Keratinocyte (primary cell): ENCODE results near the gene ZSWIM3. TPM values are rescaled to one million over a fixed set of nuclear protein-coding genes. Genes with fewer than 3 reads are reported as not detected.

Experiments
- DNase-seq: peaks from one replicate; pipeline ENCODE4 v3.0.0-alpha.2; 2011; ENCODE audit warnings: low read depth, missing footprints, low spot score
- FAIRE-seq: peaks from 2 replicates; lab custom pipeline; 2011; peaks lifted over from hg19 to GRCh38; lab: Jason Lieb, UNC
- H2AFZ ChIP-seq: 2 replicates; pipeline ENCODE4 v1.6.0; 2012; ENCODE audit warnings: low read length, control low read depth, inconsistent platforms; ENCODE audit not compliant: control insufficient read depth
- H3K27ac ChIP-seq: 2 replicates; pipeline ENCODE4 v1.5.1; 2011; ENCODE audit warnings: low read length; ENCODE audit not compliant: control insufficient read depth, insufficient read depth
- H3K27me3 ChIP-seq: 3 replicates; pipeline ENCODE4 v1.6.0; 2011; ENCODE audit warnings: low read length; ENCODE audit not compliant: control insufficient read depth, insufficient read depth; ENCODE audit errors: extremely low read depth
- H3K36me3 ChIP-seq, 2 experiments: 2 replicates in 1 of 2; 3 replicates in 1 of 2; pipeline ENCODE4 v1.5.1; 2011; ENCODE audit warnings: low read length in 2 of 2, mild to moderate bottlenecking in 1 of 2; ENCODE audit not compliant: control insufficient read depth in 2 of 2, insufficient read depth in 2 of 2; ENCODE audit errors: extremely low read depth in 1 of 2
- H3K4me1 ChIP-seq: 3 replicates; pipeline ENCODE4 v1.5.1; 2011; ENCODE audit warnings: low read length; ENCODE audit not compliant: control insufficient read depth, insufficient read depth; ENCODE audit errors: extremely low read depth
- H3K4me2 ChIP-seq: 3 replicates; pipeline ENCODE4 v1.6.0; 2011; ENCODE audit warnings: low read depth, low read length; ENCODE audit not compliant: control insufficient read depth, insufficient read depth; ENCODE audit errors: extremely low read depth
- H3K4me3 ChIP-seq, 3 experiments: fragments of 200-600 bp in 1 of 3; sonication (generic) in 1 of 3; 2 replicates in 2 of 3; 3 replicates in 1 of 3; pipeline ENCODE4 v1.5.1; 2011 to 2016; ENCODE audit warnings: low read length in 3 of 3, mild to moderate bottlenecking in 3 of 3, control low read depth in 2 of 3, inconsistent platforms in 1 of 3, low read depth in 1 of 3, mixed read lengths in 1 of 3, mixed run types in 1 of 3, moderate library complexity in 1 of 3; ENCODE audit not compliant: control insufficient read depth in 2 of 3, insufficient read depth in 2 of 3; ENCODE audit errors: extremely low read depth in 1 of 3
- H3K79me2 ChIP-seq: 2 replicates; pipeline ENCODE4 v1.6.0; 2012; ENCODE audit warnings: low read length; ENCODE audit not compliant: control insufficient read depth, insufficient read depth
- H3K9ac ChIP-seq: 3 replicates; pipeline ENCODE4 v1.6.0; 2011; ENCODE audit warnings: low read length; ENCODE audit not compliant: control insufficient read depth, insufficient read depth; ENCODE audit errors: extremely low read depth
- H3K9me1 ChIP-seq: 3 replicates; pipeline ENCODE4 v1.6.0; 2011; ENCODE audit warnings: low read length; ENCODE audit not compliant: control insufficient read depth, insufficient read depth; ENCODE audit errors: extremely low read depth
- H3K9me3 ChIP-seq: 2 replicates; pipeline ENCODE4 v1.5.1; 2012; ENCODE audit warnings: low read depth, low read length; ENCODE audit not compliant: control insufficient read depth
- H4K20me1 ChIP-seq: 3 replicates; pipeline ENCODE4 v1.6.0; 2011; ENCODE audit warnings: low read length; ENCODE audit not compliant: control insufficient read depth, insufficient read depth; ENCODE audit errors: extremely low read depth
- EZH2 ChIP-seq: IDR thresholded peaks from one replicate; pipeline ENCODE4 v1.6.1; 2012; ENCODE audit warnings: inconsistent platforms, mild to moderate bottlenecking, low read length, moderate library complexity
- dilution Hi-C: fragments of 300-500 bp; cut with MboI; formaldehyde crosslinking; loops from one replicate; pipeline ENCODE4 v1.7.0; 2020; ENCODE audit warnings: low sequenced_read_pairs; ENCODE audit not compliant: extremely low pct_ligation_motif_present
- polyA plus RNA-seq, 5 experiments: library from polyadenylated mRNA; depleted of rRNA in 3 of 5; stranded (reverse) in 3 of 5; stranded (forward) in 1 of 5; unstranded in 1 of 5; fragments of >200 nt; gene quantifications; 1 replicate in 1 of 5; 2 replicates in 3 of 5; 3 replicates in 1 of 5; pipeline versions ENCODE4 v1.2.1 to v1.2.3, GENCODE V29; 2011 to 2012; ENCODE audit warnings: missing spikeins in 2 of 5, low read depth in 1 of 5, low replicate concordance in 1 of 5
- TF ChIP-seq, protein P1 (sequence below), 3 experiments: IDR thresholded peaks in 1 of 3; conservative IDR thresholded peaks in 1 of 3; optimal IDR thresholded peaks in 1 of 3; 2 replicates in 2 of 3; 3 replicates in 1 of 3; pipeline versions ENCODE3 to v1.5.1; 2011; ENCODE audit warnings: low read length in 3 of 3, mild to moderate bottlenecking in 3 of 3, moderate library complexity in 2 of 3, control low read depth in 1 of 3, inconsistent platforms in 1 of 3; ENCODE audit not compliant: insufficient read depth in 2 of 3; ENCODE audit errors: extremely low read depth in 1 of 3

ZSWIM3 gene
- polyA plus RNA-seq, 1 donor (not counting 4 experiments of a cell fraction or from before 2014, with no cell fraction given) = 2.0 TPM

DNA sequence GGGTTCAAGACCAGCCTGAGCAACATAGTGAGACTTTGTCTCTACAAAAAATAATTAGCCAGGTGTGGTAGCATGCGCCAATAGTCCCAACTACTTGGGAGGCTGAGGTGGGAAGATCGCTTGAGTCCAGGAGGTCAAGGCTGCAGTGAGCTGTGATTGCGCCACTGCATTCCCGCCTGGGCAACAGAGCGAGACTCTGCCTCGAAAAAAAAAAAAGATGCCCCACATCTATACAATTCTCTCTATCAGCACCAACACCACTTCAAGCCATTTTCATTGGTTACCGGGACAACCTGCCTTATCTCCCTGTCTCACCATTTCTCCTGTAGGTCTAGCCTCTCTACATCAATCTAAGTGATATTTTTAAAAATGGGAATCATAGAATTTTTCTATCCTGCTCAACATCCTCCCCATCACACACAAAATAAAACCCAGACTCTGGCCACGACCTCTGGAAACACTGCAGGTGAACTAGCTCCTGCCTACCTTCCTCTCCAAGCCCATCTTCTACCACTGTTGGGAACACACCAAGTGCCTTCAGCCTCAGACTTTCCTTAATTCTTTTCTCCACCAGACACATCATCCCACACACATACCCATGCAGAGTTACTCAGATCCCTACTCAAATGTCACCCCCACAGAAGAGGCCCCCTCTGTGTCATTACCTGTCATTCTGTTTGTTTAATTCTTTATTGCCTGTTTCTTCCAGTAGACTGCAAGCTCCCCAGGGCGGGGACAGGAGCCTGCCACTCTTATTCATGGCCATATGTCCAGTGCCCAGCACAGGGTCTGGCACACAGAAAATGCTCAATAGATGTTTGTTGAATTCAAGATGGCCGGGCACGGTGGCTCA is 64.1 kb downstream of the ZSWIM3 start:
- FAIRE-seq = no peak
- H3K4me2 ChIP-seq = no peak overlapping the region

DNA sequence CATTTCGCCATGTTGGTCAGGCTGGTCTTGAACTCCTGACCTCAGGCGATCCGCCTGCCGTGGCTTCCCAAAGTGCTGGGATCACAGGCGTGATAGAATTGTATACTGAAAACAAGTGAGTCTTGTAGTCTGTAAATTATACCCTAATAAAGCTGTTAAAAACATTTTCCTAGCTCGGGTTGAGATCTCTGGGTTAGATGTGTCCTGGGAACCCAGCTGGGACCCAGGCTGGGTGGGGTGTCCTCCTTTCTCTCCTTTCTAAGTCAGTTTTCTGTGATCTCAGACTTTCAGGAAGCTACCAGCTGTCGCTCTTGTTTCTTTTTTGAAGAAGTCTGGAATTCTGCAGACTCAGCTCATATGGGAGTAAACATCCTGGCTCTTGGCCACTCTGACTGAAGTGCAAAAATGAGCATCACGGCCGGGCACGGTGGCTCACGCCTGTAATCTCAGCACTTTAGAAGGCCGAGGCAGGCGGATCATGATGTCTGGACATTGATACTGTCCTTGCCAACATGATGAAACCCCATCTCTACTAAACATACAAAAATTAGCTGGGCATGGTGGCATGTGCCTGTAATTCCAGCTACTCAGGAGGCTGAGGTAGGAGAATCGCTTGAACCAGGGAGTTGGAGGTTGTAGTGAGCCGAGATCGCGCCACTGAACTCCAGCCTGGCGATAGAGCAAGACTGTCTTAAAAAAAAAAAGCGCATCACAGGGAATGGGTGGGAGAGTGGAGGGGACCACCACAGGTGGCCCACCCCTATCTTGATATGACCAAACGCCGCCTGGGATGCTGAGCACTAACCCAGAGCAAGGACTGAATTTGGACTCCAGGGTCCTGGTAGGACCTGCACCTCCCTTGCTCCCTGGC is 67.2 kb downstream of the ZSWIM3 start:
- Histone ChIP-seq H4K20me1 (no peaks in the 10 kb centered on the region), H3K4me1 (no peaks in the 10 kb centered on the region), H3K9me3 (no peaks in the 10 kb centered on the region), H3K4me2 (no peak overlapping the region), H3K9me1 (no peaks in the 10 kb centered on the region), H3K4me3 (no peak overlapping the region), H3K27me3 (peaks cover 2% of the 10 kb centered on the region), H3K9ac (no peak overlapping the region), H3K27ac (no peak overlapping the region), H3K79me2 (no peaks in the 10 kb centered on the region), H2AFZ (no peak overlapping the region), H3K36me3 (no peaks in the 10 kb centered on the region)
- TF ChIP-seq, protein P1, sequence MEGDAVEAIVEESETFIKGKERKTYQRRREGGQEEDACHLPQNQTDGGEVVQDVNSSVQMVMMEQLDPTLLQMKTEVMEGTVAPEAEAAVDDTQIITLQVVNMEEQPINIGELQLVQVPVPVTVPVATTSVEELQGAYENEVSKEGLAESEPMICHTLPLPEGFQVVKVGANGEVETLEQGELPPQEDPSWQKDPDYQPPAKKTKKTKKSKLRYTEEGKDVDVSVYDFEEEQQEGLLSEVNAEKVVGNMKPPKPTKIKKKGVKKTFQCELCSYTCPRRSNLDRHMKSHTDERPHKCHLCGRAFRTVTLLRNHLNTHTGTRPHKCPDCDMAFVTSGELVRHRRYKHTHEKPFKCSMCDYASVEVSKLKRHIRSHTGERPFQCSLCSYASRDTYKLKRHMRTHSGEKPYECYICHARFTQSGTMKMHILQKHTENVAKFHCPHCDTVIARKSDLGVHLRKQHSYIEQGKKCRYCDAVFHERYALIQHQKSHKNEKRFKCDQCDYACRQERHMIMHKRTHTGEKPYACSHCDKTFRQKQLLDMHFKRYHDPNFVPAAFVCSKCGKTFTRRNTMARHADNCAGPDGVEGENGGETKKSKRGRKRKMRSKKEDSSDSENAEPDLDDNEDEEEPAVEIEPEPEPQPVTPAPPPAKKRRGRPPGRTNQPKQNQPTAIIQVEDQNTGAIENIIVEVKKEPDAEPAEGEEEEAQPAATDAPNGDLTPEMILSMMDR (optimal IDR thresholded peaks at IDR 0.05 in 1 of 3, IDR thresholded peaks at IDR 0.05 in 1 of 3, conservative IDR thresholded peaks at IDR 0.05 in 1 of 3; ENCODE audit: extremely low read depth in 1 of 3, insufficient read depth in 2 of 3, low read length in 3 of 3) = no peak
- TF ChIP-seq EZH2 = no peak
- dilution Hi-C loops = no loop called here
- DNase-seq (no peak), FAIRE-seq (no peak)

More for the DNA sequence above, 64.1 kb downstream of the ZSWIM3 start:
- no peak overlapping the region for H3K27ac ChIP-seq
- no peaks in the 10 kb centered on the region for H3K79me2 ChIP-seq
- dilution Hi-C loops = no loop called here
- H3K4me3 ChIP-seq = no peak overlapping the region
- no peak overlapping the region for H3K9ac ChIP-seq
- H3K9me3 ChIP-seq = no peaks in the 10 kb centered on the region
- no peaks in the 10 kb centered on the region for H3K36me3 ChIP-seq
- H4K20me1 ChIP-seq = no peaks in the 10 kb centered on the region
- no peaks in the 10 kb centered on the region for H3K4me1 ChIP-seq
- H2AFZ ChIP-seq = no peak overlapping the region
- H3K27me3 ChIP-seq = peaks cover 2% of the 10 kb centered on the region
- no peaks in the 10 kb centered on the region for H3K9me1 ChIP-seq
- no peak for DNase-seq
- no peak for TF ChIP-seq EZH2
- TF ChIP-seq, protein P1 (optimal IDR thresholded peaks at IDR 0.05 in 1 of 3, IDR thresholded peaks at IDR 0.05 in 1 of 3, conservative IDR thresholded peaks at IDR 0.05 in 1 of 3; ENCODE audit: extremely low read depth in 1 of 3, insufficient read depth in 2 of 3, low read length in 3 of 3) = no peak
